Activated CD4-positive, CD25-positive, alpha-beta regulatory T cell treated with anti-CD3 and anti-CD28 coated beads, Interleukin-2, amount 50 U/mL, for 16 hours (primary cell): ENCODE measurements around the gene PRICKLE4.

ENCODE experiments used
- DNase-seq: peaks from one replicate; pipeline ENCODE4 v3.0.0-alpha.2; 2020; ENCODE audit warnings: low read depth, low spot score

Gene PRICKLE4

DNA sequence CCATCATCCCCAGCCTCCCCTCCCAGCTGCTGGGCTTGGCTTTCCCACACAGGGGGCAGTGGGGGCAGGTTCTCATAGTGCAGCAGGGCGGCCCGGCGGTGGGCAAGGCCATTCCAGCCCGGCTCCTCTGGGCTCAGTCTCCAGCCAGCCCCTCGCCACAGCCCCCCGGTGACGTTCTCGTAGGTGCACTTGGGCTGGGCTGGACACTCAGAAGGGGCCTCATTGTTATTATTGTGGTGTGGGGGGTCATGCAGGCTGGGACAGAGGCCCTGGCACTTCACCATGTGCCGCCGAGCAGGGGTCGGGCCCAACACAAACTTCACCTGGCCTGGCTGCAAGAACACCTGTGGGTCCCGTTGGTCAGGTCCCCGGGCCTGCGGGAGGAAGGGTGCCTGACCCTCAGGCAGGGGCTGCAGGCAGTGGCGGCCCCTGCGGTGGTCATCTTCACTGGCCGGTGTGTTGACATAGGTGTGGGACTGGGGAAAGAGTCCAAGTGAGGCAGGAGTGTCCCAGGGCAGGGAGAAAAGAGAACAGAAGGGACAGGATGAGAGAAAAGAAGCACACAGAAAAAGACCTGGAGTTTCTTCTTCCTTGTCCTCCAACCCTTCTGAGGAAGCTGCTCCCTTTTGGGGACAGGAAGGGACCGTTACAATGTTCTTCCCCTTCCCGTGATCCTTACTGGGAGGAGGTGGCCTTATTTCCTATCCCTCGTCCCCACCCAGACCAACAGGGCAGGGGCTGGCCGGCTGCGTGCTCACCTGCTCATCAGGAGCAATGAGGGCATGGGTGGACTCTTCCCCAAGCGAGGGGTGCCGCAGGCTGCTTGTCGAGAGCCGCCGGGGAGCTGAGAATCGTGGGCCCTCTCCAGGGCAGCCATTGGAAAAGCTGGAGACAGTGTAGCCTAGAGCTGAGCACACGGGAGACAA is 9.3 kb upstream of the PRICKLE4 start:
- no peak for DNase-seq

DNA sequence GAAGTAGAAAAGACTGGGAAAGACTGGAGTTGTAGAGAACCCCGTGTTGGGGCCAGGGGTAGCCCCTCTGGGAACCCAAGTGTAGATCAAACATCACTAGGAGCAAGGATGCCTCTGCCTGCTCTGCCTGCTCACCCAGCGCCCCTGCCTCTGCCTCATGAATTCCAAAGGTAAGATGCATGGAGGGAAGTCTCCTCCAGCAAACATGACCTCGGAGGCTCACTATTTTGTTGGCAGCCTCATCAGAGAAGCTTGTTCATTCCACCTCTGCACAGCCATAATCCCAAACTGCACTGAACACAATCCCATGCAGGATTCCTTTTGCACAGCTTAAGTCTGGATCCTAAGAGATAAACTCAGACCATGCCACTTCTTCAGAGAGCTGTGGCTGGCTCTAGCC is 5.7 kb upstream of the PRICKLE4 start:
- no peak for DNase-seq

DNA sequence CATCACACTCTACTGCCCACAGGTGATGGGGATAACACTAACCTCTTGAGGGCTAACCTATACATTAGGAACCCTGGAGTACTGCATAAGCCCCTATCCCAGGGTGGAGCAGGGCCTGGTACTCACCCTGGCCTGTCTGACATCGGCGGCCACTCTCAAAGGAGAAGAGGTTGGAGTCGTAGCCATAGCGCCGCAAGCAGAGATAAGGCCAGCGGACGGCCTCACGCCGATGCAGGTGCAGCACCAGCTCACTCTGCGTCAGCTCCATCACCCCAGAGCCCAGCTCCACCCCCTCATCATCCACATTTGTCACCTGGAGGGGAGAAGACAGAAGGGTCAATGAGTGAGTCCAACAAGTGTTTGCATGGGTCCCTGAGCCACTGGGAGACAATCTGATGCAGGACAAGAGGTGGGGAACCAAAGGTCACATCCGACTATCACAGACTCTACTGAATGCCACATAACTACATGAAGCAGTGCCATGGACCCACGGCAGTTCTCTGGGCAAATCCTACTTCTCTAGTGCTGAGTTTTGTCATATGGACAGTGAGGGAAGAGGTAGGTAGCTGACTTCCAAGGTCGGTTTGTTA is 5.2 kb upstream of the PRICKLE4 start:
- no peak for DNase-seq

DNA sequence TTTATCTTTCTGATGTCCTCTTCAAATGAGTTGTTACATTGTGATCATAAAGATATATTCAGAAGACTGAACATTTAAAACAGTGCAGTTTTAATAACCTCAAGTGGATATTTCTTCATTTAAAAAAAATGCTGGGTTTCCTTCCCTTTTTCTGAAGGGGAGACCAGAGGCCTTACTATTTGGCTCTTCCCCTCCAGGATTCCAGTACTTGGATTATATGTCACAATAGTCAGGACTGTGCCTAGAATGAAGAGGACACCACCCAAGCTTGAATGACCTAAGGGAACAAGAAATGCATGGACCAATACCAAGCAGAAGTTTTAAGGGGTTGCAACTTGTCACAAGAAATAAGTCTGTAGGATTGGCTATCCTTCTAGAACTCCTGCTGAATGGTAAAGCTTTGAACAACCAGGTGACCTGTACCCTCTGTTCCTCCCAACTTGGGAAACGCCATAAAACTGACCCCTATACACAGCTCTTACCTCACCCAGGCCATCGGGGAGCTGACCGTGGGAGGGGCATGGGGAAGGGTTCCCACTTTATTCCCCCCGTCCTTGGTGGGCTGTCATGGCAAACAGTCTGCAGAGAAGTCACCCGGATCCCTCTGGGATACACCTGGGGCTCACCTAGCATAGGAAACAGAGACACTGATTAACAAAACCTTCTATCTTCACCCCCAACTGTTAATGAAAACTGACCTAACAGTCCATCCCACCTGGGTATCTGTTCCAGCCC is 2.9 kb upstream of the PRICKLE4 start:
- no peak for DNase-seq

DNA sequence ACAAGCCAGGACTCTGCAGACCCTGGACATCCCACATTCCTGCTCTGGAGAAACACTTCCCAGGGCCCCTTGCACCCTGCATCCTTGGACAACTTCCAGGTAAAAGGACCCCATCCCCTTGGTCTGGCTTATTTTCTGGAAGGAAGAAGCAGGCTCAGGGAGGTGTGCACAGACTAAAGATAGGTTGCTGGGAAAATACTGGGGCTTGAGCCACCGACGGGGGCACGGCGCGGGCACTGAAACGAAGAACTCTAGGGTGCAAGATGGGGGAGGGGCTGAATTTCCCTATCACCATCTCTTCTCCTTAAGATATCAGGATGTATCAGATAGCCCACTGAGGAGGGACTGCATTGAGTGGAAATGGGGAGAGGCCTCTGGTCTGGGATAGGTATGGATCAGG is 1.7 kb upstream of the PRICKLE4 start:
- no peak for DNase-seq

DNA sequence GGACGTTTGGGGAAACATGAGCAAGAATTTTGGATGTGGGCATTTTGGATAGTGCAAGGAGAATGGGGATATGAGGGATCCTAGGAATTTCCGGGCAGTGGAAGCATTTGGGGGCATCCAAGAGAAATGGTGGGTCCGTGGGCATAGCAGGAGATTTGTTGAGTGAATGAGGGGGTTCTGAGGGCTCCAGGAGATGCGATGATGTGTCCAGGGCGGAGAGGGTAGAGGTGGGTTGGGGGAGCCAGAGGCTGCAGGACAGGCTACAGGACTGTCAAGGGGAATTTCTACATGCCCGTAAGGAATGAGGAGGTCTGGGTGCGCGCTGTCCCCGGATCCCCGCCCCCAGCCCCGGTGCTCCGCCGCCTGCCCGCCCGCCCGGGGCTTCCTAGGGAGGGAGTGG is 1.2 kb upstream of the PRICKLE4 start:
- DNase-seq: no peak

DNA sequence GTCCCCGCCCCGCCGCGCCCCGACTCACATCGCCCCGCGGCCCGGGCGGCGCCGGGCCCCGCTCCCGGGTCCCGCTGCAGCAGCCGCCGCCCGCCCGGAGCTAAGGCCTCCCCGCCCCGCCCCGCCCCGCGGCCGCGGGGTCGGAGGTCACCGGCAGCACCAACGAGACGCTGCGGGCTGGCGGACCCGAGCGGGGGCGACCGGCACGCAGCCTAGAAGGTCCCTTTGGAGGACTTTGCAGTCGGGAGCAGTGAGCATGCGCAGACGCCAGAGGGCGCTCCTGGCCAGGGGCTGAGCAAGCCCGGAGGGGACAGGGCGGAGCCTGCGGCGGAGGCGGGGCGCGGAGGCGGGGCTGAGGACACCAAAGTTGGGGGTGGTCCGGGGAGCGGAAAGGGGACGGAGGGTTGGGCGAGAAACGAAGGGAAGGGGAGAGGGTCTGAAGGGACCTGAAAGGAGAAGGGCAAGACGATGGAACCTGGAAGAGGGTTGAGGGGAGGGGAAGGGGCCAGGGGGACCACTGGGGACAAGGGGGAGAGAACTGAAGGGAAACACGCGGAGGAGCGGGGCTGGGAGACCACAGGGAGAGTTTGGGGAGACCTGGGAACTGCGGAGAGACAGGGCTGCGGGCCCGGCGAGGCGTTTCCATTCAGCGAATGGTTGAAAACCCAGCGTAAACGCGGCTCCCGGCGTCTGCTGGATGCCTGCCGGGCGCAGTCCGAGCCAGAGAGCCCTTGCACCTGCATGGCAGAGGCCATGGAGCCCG is 613 bp upstream of the PRICKLE4 start, which contains the start of gene FRS3:
TSS of gene FRS3 (minus strand) at position 113 of the 763 bp plus-strand sequence. CDS start 2,913 bp downstream, outside the sequence.
- DNase-seq: peak; percentile 98

DNA sequence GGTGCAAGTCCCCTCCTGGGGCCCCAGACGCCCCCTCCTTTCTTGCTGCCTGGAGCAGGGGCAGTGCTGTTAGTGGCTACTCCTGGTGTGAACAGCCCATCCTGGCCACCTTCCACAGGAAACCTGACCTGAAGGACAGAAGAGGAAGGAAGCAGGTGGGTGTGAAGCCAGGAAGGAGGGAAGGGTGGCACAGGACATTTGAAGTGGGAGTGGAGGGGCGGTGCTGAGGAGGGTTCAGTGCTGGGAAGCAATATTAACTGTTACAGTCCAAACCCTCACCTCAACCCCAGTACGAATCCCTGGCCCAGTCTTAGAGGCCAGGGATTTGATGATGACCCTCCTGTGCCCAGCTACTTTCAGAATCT is 766 bp downstream of the PRICKLE4 start:
- DNase-seq: no peak

GRCh38 chr6:41783106-41783780 is 2.7 kb downstream of the PRICKLE4 start:
- DNase-seq: no peak

GRCh38 chr6:41784581-41785171 is 4.1 kb downstream of the PRICKLE4 start:
- DNase-seq: no peak

GRCh38 chr6:41785254-41785653 is 4.7 kb downstream of the PRICKLE4 start:
- no peak for DNase-seq

DNA sequence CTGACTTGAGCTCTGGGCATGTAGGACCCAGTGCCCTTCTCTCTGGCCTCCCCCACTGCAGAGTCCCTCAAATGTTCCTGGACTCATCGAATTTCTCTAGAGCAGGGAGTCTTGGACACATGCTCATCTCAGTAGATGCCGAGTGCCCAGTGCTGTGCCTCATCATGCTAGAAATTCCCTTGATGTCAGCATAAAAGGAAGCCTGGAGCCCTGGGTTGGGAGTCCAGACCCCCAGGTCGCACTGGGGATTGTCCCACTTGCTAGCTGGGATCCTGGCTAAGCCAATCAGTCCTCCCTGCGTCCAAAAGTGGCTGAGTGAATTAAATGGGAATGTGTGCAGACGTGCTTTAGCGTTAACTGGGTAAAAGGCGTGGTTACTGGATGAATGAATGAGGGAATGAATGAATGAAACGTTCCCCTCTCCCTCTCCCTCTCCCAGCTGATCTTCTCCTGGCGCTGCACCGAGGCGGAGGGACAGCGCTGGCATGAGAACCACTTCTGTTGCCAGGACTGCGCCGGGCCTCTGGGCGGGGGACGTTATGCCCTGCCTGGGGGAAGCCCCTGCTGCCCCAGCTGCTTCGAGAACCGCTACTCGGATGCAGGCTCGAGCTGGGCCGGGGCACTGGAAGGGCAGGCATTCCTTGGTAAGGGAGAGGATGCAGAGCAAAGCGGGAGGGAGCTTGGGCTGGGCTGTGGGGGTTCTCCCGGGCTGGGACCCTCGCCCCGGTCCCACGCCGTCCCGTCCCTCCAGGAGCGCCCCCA is 5.3 kb downstream of the PRICKLE4 start:
- DNase-seq: no peak

GRCh38 chr6:41786451-41787218 is 6.1 kb downstream of the PRICKLE4 start:
- peak; percentile 80 for DNase-seq

GRCh38 chr6:41787219-41787917 is 6.8 kb downstream of the PRICKLE4 start, which contains the start of gene TOMM6:
Gene TOMM6, plus strand, starts transcription at chr6:41787694. Its CDS starts 4 bp downstream, at chr6:41787698.
- peak; percentile 87 for DNase-seq

- no peak for DNase-seq
These were observed 8.8 kb downstream of the PRICKLE4 start for GRCh38 chr6:41789390-41789724.

GRCh38 chr6:41790045-41790444 is 9.5 kb downstream of the PRICKLE4 start:
- no peak for DNase-seq

DNA sequence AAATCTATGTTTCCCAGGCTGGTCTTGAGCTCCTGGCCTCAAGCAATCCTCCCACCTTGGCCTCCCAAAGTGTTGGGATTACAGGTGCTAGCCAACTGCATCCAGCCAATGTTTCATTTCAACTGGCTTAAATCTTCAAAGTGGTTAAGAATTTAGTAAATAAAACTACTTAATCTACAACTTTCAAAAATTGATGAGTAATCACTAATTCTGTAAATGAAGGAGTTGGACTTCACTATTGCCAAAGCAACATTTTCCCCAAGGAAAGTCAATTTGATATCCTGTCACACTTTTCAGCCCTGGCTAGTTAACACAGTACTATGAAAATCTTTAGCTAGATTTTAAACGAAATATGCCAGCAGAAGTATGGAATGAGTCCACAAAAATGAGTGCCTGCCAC is 10.7 kb downstream of the PRICKLE4 start:
- no peak for DNase-seq

GRCh38 chr6:41791984-41792383 is 11.4 kb downstream of the PRICKLE4 start:
- no peak for DNase-seq

DNA sequence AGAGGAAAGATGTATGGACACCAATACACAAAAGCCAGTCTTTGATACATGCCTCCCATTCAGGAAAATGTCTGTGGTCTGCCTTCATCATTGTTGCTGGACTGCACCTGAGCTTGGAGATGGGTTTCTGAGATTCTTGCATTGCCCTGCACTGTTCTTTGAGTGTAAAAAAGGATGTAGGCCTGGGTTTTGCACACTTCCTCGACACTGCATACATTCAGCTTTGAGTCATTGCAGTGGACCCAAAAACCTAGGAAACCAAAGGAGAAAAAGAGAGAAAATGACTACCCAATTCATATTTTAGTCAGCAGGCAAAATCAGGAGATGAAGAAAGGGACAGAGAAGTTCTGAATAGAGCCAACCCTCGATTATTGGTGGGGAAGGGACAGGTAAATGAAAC is 15.9 kb downstream of the PRICKLE4 start:
- no peak for DNase-seq
